OCI-LY1 (cell line): Measurements from ENCODE around the gene MAP3K4.

Experiments
- H2AFZ ChIP-seq: fragments of 200-600 bp; sonication (generic), shearing (Covaris generic); 2 replicates; pipeline ENCODE4 v1.6.0; 2014; ENCODE audit warnings: antibody characterized with exemption, mild to moderate bottlenecking, low read length
- H3F3A ChIP-seq: fragments of 200-600 bp; sonication (generic), shearing (Covaris generic); 2 replicates; pipeline ENCODE4 v1.6.0; 2014; ENCODE audit warnings: mild to moderate bottlenecking, antibody characterized with exemption, low read length, moderate library complexity; ENCODE audit not compliant: insufficient read depth
- H3K27ac ChIP-seq: fragments of 200-600 bp; sonication (generic); 2 replicates; pipeline ENCODE4 v1.5.1; 2014; ENCODE audit warnings: low read length, mixed run types, mild to moderate bottlenecking, low read depth; ENCODE audit not compliant: poor library complexity, severe bottlenecking
- H3K27me3 ChIP-seq: fragments of 200-600 bp; sonication (generic); 2 replicates; pipeline ENCODE4 v1.6.0; 2014; ENCODE audit warnings: antibody characterized with exemption, mild to moderate bottlenecking, low read length, moderate library complexity; ENCODE audit not compliant: insufficient read depth
- H3K36me3 ChIP-seq: fragments of 200-600 bp; sonication (generic); 2 replicates; pipeline ENCODE4 v1.6.1; 2014; ENCODE audit warnings: mild to moderate bottlenecking, antibody characterized with exemption, low read length, moderate library complexity, mixed read lengths; ENCODE audit not compliant: insufficient read depth
- H3K4me1 ChIP-seq: fragments of 200-600 bp; sonication (generic); 2 replicates; pipeline ENCODE4 v1.5.1; 2014; ENCODE audit warnings: mild to moderate bottlenecking, low read length, moderate library complexity; ENCODE audit not compliant: insufficient read depth, severe bottlenecking
- H3K4me2 ChIP-seq: fragments of 200-600 bp; sonication (generic), shearing (Covaris generic); 2 replicates; pipeline ENCODE4 v1.6.1; 2014; ENCODE audit warnings: low read length
- H3K4me3 ChIP-seq: fragments of 200-600 bp; sonication (generic); 2 replicates; pipeline ENCODE4 v1.5.1; 2014; ENCODE audit warnings: low read length, low read depth, mild to moderate bottlenecking, mixed read lengths; ENCODE audit not compliant: poor library complexity, severe bottlenecking
- H3K79me2 ChIP-seq: fragments of 200-600 bp; shearing (Covaris generic); 2 replicates; pipeline ENCODE4 v1.6.1; 2016; ENCODE audit warnings: mixed run types, low read length, mixed read lengths; ENCODE audit not compliant: insufficient read depth
- H3K9ac ChIP-seq: fragments of 200-600 bp; sonication (generic), shearing (Covaris generic); 2 replicates; pipeline ENCODE4 v1.6.1; 2014; ENCODE audit warnings: mild to moderate bottlenecking, low read length, mixed read lengths
- H3K9me2 ChIP-seq: fragments of 200-600 bp; sonication (generic), shearing (Covaris generic); 2 replicates; pipeline ENCODE4 v1.6.1; 2014; ENCODE audit warnings: low read depth, mild to moderate bottlenecking, low read length, mixed read lengths
- H3K9me3 ChIP-seq: fragments of 200-600 bp; shearing (Covaris generic); 2 replicates; pipeline ENCODE4 v1.6.1; 2014; ENCODE audit warnings: low read length, mixed read lengths
- H4K20me1 ChIP-seq: fragments of 200-600 bp; sonication (generic), shearing (Covaris generic); 2 replicates; pipeline ENCODE4 v1.6.0; 2016; ENCODE audit warnings: mild to moderate bottlenecking, low read length; ENCODE audit not compliant: insufficient read depth
- CTCF ChIP-seq: fragments of 200-600 bp; sonication (generic), shearing (Covaris generic); IDR thresholded peaks from 2 replicates; pipeline ENCODE4 v1.5.1; 2017; ENCODE audit warnings: mild to moderate bottlenecking, antibody characterized with exemption, low read length, moderate library complexity, mixed read lengths
- EZH2 ChIP-seq: fragments of 200-600 bp; sonication (generic), shearing (Covaris generic); IDR thresholded peaks from 2 replicates; pipeline ENCODE4 v1.8.0; 2017; ENCODE audit warnings: borderline replicate concordance, mixed run types, mild to moderate bottlenecking, antibody characterized with exemption, low read length, moderate library complexity, mixed read lengths

Gene MAP3K4

GRCh38 chr6:161139304-161139765, 147.8 kb downstream of the MAP3K4 start:
- H3K79me2 ChIP-seq = no peaks in the 10 kb centered on the region
- TF ChIP-seq EZH2 = no peak
- no peak for TF ChIP-seq CTCF

GRCh38 chr6:161139766-161140553, 148.4 kb downstream of the MAP3K4 start:
- Histone ChIP-seq H3K9me2 (no peaks in the 10 kb centered on the region), H2AFZ (no peak overlapping the region), H3K9ac (no peak overlapping the region), H3K4me2 (peak overlapping the region; percentile 14; the same call in 1 of the 2 replicates), H3K27ac (no peak overlapping the region), H3K27me3 (0 out of 2 replicates have a peak, but pooled peaks cover 4% of the 10 kb centered on the region), H3K79me2 (no peaks in the 10 kb centered on the region), H3F3A (no peaks in the 10 kb centered on the region), H3K36me3 (no peaks in the 10 kb centered on the region), H3K4me3 (no peak overlapping the region), H3K9me3 (no peaks in the 10 kb centered on the region), H3K4me1 (peaks cover 49% of the 10 kb centered on the region), H4K20me1 (no peaks in the 10 kb centered on the region)
- TF ChIP-seq CTCF (peak; percentile 31; the same call in 1 of the 2 replicates), EZH2 (no peak)

More at GRCh38 chr6:161139304-161139765, 147.8 kb downstream of the MAP3K4 start:
- peaks cover 50% of the 10 kb centered on the region for H3K4me1 ChIP-seq
- H2AFZ ChIP-seq = no peak overlapping the region
- no peaks in the 10 kb centered on the region for H3K36me3 ChIP-seq
- H3K9me2 ChIP-seq = no peaks in the 10 kb centered on the region
- 0 out of 2 replicates have a peak, but pooled peaks cover 4% of the 10 kb centered on the region for H3K27me3 ChIP-seq
- H4K20me1 ChIP-seq = no peaks in the 10 kb centered on the region
- no peaks in the 10 kb centered on the region for H3F3A ChIP-seq
- no peaks in the 10 kb centered on the region for H3K9me3 ChIP-seq
- H3K27ac ChIP-seq = no peak overlapping the region
- no peak overlapping the region for H3K4me3 ChIP-seq
- H3K9ac ChIP-seq = no peak overlapping the region
- H3K4me2 ChIP-seq = peak overlapping the region; percentile 14; the same call in 1 of the 2 replicates

GRCh38 chr6:161140554-161140875, 148.9 kb downstream of the MAP3K4 start:
- peaks cover 43% of the 10 kb centered on the region for H3K4me1 ChIP-seq
- no peaks in the 10 kb centered on the region for H3K36me3 ChIP-seq
- H3K79me2 ChIP-seq = no peaks in the 10 kb centered on the region
- no peak overlapping the region for H3K27ac ChIP-seq
- H3K9ac ChIP-seq = no peak overlapping the region
- no peaks in the 10 kb centered on the region for H3F3A ChIP-seq
- H3K27me3 ChIP-seq = 0 out of 2 replicates have a peak, but pooled peaks cover 4% of the 10 kb centered on the region
- H4K20me1 ChIP-seq = no peaks in the 10 kb centered on the region
- H2AFZ ChIP-seq = no peak overlapping the region
- H3K9me3 ChIP-seq = no peaks in the 10 kb centered on the region
- H3K9me2 ChIP-seq = no peaks in the 10 kb centered on the region
- H3K4me2 ChIP-seq = no peak overlapping the region
- TF ChIP-seq CTCF = no peak
- TF ChIP-seq EZH2 = no peak
- no peak overlapping the region for H3K4me3 ChIP-seq
